ENCODE data around the gene NUP188. TPM values are rescaled to one million over a fixed set of nuclear protein-coding genes. Genes with fewer than 3 reads are reported as not detected.

NUP188 gene
- total and polyA plus RNA-seq, 2 of the 13 experiments (the other 11 are each of a cell fraction or from before 2014, with no cell fraction given) = 28.0 to 38.5 TPM

DNA sequence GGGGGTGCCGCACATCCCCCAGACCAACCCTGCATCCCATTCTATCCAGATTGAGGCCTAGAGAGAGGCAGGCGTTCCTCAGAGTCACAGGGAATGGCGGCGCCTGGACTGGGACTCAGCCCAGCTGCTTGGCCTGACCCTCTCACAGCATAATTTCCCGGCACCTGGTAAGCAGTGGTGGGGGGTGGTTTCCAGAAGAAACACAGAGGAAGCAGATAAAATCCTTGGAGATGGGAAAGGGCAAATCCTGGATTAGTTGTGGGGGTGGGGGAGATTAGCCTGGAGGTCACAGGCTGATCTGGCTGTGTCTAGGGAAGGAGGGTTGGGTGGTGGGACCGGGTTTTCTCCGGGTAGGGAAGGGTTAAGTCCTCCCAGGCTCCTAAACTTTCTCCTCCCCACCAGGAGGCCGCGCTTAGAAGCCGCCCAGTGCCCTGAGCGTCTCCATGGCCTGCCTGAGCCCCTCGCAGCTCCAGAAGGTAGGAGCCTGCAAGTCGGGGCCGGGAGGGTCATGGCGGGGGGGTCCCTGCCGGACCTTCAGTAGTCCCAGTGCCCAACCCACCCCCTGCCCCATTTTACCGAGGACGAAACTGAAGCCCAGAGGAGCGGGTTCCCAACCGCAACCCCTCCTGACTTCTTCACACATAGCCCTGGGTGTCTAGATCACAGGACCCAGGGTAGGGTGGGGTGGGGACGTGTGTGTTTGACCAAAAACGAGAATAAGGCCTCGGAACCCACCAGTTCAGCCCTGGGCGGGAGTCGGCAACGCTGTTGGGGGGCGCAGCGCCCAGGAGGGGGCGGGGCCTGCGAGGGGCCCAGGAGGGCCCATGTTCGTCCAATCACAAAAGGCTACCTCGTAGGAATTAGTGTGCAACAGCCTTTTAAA, 25.4 kb upstream of the NUP188 start (continued):
- TF ChIP-seq, protein P1, sequence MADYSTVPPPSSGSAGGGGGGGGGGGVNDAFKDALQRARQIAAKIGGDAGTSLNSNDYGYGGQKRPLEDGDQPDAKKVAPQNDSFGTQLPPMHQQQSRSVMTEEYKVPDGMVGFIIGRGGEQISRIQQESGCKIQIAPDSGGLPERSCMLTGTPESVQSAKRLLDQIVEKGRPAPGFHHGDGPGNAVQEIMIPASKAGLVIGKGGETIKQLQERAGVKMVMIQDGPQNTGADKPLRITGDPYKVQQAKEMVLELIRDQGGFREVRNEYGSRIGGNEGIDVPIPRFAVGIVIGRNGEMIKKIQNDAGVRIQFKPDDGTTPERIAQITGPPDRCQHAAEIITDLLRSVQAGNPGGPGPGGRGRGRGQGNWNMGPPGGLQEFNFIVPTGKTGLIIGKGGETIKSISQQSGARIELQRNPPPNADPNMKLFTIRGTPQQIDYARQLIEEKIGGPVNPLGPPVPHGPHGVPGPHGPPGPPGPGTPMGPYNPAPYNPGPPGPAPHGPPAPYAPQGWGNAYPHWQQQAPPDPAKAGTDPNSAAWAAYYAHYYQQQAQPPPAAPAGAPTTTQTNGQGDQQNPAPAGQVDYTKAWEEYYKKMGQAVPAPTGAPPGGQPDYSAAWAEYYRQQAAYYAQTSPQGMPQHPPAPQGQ (CRISPR knock-in tag; IDR thresholded peaks at IDR 0.05; ENCODE audit: borderline replicate concordance) = no peak
- TF ChIP-seq SRSF9 (IDR thresholded peaks at IDR 0.05; ENCODE audit: borderline replicate concordance, insufficient read depth, low read depth, low read length, poor library complexity, severe bottlenecking) (no peak), RBM39 (IDR thresholded peaks at IDR 0.05; ENCODE audit: low read depth, low read length, poor library complexity, severe bottlenecking) (peak; percentile 15), NFKB2 (CRISPR knock-in tag; IDR thresholded peaks at IDR 0.05; ENCODE audit: borderline replicate concordance) (peak; percentile 61; the same call in 1 of the 2 replicates), EHMT2 (IDR thresholded peaks at IDR 0.05; ENCODE audit: borderline replicate concordance, low read depth, low read length) (no peak), RAD21 (CRISPR knock-in tag; IDR thresholded peaks at IDR 0.05) (0 out of 2 replicates have a peak, but pooled peaks have one; percentile 15), ZNF224 (CRISPR knock-in tag; IDR thresholded peaks at IDR 0.05) (no peak), FOXK1 (CRISPR knock-in tag; IDR thresholded peaks at IDR 0.05; ENCODE audit: borderline replicate concordance, low read depth) (peak; percentile 41; the same call in 1 of the 2 replicates), MED8 (CRISPR knock-in tag; IDR thresholded peaks at IDR 0.05; ENCODE audit: insufficient replicate concordance) (no peak), HNF4G (IDR thresholded peaks at IDR 0.05; ENCODE audit: borderline replicate concordance, low read depth, low read length) (no peak), HNF4G (CRISPR knock-in tag; IDR thresholded peaks at IDR 0.05; ENCODE audit: borderline replicate concordance, low read depth) (no peak), GABPA (IDR thresholded peaks at IDR 0.05; ENCODE audit: low read depth, low read length) (no peak), GABPA (CRISPR knock-in tag; IDR thresholded peaks at IDR 0.05; ENCODE audit: low read depth) (no peak)
- TF ChIP-seq, protein P2, sequence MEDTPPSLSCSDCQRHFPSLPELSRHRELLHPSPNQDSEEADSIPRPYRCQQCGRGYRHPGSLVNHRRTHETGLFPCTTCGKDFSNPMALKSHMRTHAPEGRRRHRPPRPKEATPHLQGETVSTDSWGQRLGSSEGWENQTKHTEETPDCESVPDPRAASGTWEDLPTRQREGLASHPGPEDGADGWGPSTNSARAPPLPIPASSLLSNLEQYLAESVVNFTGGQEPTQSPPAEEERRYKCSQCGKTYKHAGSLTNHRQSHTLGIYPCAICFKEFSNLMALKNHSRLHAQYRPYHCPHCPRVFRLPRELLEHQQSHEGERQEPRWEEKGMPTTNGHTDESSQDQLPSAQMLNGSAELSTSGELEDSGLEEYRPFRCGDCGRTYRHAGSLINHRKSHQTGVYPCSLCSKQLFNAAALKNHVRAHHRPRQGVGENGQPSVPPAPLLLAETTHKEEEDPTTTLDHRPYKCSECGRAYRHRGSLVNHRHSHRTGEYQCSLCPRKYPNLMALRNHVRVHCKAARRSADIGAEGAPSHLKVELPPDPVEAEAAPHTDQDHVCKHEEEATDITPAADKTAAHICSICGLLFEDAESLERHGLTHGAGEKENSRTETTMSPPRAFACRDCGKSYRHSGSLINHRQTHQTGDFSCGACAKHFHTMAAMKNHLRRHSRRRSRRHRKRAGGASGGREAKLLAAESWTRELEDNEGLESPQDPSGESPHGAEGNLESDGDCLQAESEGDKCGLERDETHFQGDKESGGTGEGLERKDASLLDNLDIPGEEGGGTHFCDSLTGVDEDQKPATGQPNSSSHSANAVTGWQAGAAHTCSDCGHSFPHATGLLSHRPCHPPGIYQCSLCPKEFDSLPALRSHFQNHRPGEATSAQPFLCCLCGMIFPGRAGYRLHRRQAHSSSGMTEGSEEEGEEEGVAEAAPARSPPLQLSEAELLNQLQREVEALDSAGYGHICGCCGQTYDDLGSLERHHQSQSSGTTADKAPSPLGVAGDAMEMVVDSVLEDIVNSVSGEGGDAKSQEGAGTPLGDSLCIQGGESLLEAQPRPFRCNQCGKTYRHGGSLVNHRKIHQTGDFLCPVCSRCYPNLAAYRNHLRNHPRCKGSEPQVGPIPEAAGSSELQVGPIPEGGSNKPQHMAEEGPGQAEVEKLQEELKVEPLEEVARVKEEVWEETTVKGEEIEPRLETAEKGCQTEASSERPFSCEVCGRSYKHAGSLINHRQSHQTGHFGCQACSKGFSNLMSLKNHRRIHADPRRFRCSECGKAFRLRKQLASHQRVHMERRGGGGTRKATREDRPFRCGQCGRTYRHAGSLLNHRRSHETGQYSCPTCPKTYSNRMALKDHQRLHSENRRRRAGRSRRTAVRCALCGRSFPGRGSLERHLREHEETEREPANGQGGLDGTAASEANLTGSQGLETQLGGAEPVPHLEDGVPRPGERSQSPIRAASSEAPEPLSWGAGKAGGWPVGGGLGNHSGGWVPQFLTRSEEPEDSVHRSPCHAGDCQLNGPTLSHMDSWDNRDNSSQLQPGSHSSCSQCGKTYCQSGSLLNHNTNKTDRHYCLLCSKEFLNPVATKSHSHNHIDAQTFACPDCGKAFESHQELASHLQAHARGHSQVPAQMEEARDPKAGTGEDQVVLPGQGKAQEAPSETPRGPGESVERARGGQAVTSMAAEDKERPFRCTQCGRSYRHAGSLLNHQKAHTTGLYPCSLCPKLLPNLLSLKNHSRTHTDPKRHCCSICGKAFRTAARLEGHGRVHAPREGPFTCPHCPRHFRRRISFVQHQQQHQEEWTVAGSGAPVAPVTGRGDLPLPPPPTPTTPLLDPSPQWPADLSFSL (CRISPR knock-in tag; IDR thresholded peaks at IDR 0.05) = no peak
- TF ChIP-seq, protein P3, sequence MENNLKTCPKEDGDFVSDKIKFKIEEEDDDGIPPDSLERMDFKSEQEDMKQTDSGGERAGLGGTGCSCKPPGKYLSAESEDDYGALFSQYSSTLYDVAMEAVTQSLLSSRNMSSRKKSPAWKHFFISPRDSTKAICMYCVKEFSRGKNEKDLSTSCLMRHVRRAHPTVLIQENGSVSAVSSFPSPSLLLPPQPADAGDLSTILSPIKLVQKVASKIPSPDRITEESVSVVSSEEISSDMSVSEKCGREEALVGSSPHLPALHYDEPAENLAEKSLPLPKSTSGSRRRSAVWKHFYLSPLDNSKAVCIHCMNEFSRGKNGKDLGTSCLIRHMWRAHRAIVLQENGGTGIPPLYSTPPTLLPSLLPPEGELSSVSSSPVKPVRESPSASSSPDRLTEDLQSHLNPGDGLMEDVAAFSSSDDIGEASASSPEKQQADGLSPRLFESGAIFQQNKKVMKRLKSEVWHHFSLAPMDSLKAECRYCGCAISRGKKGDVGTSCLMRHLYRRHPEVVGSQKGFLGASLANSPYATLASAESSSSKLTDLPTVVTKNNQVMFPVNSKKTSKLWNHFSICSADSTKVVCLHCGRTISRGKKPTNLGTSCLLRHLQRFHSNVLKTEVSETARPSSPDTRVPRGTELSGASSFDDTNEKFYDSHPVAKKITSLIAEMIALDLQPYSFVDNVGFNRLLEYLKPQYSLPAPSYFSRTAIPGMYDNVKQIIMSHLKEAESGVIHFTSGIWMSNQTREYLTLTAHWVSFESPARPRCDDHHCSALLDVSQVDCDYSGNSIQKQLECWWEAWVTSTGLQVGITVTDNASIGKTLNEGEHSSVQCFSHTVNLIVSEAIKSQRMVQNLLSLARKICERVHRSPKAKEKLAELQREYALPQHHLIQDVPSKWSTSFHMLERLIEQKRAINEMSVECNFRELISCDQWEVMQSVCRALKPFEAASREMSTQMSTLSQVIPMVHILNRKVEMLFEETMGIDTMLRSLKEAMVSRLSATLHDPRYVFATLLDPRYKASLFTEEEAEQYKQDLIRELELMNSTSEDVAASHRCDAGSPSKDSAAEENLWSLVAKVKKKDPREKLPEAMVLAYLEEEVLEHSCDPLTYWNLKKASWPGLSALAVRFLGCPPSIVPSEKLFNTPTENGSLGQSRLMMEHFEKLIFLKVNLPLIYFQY (CRISPR knock-in tag; IDR thresholded peaks at IDR 0.05; ENCODE audit: borderline replicate concordance) = no peak; the same call in 1 of the 2 replicates

Measured in HepG2 (cell line).